GM10248 (cell line): Measurements from ENCODE around the gene EMILIN2.

Experiments
- CTCF ChIA-PET: fragments of 300-600 bp; sonication (Branson Sonifier 250); formaldehyde crosslinking; extraction: SDS; loops from one replicate; lab custom pipeline; 2021; ENCODE audit warnings: antibody characterized with exemption; lab: Yijun Ruan, JAX
- POLR2A ChIA-PET: fragments of 350-650 bp; sonication (Branson Sonifier 250); formaldehyde crosslinking; extraction: SDS; loops from one replicate; lab custom pipeline; 2020; ENCODE audit warnings: antibody characterized with exemption; lab: Yijun Ruan, JAX
- DNase-seq: peaks from one replicate; pipeline ENCODE4 v3.0.0; 2012; ENCODE audit errors: extremely low spot score
- CTCF ChIP-seq: IDR thresholded peaks from 2 replicates; pipeline ENCODE4 v1.5.1; 2012; ENCODE audit warnings: mild to moderate bottlenecking, low read depth; ENCODE audit errors: extremely low read depth, missing control alignments, control extremely low read depth

EMILIN2 gene

GRCh38 chr18:2920027-2920426 is 73.2 kb downstream of the EMILIN2 start:
- DNase-seq = no peak
- ChIA-PET POLR2A (no interaction called here), CTCF (interaction anchor here (1.2 to 1.4 kb wide), 5 partner anchors 10 to 326 kb away, joined by 3 to 4 read pairs (median 3); no protein-coding TSS in a partner anchor)
- TF ChIP-seq CTCF = no peak

GRCh38 chr18:2920546-2921343 is 73.9 kb downstream of the EMILIN2 start:
- POLR2A ChIA-PET = no interaction called here
- CTCF ChIA-PET = interaction anchor here (1.2 to 1.4 kb wide), 5 partner anchors 10 to 326 kb away, joined by 3 to 4 read pairs (median 3); no protein-coding TSS in a partner anchor

GRCh38 chr18:2921778-2922177 is 75.0 kb downstream of the EMILIN2 start:
- ChIA-PET CTCF (no interaction called here), POLR2A (no interaction called here)
- TF ChIP-seq CTCF = no peak
- DNase-seq = no peak

More at GRCh38 chr18:2920546-2921343, 73.9 kb downstream of the EMILIN2 start:
- no peak for TF ChIP-seq CTCF
- DNase-seq = no peak

GRCh38 chr18:2923464-2923863 is 76.7 kb downstream of the EMILIN2 start:
- TF ChIP-seq CTCF = no peak
- no peak for DNase-seq
- POLR2A ChIA-PET = no interaction called here
- CTCF ChIA-PET = interaction anchor here (1.0 to 4.4 kb wide), 10 partner anchors 8 to 374 kb away, joined by 3 to 26 read pairs (median 7); no protein-coding TSS in a partner anchor

- CTCF ChIA-PET = interaction anchor here (0.7 to 4.4 kb wide), 7 partner anchors 9 to 372 kb away, joined by 3 to 26 read pairs (median 9); no protein-coding TSS in a partner anchor
- POLR2A ChIA-PET = no interaction called here
- no peak for DNase-seq
- no peak for TF ChIP-seq CTCF
Observed at GRCh38 chr18:2924920-2925319, 78.1 kb downstream of the EMILIN2 start.

GRCh38 chr18:2926528-2926927 is 79.7 kb downstream of the EMILIN2 start:
- no peak for TF ChIP-seq CTCF
- ChIA-PET POLR2A (no interaction called here), CTCF (interaction anchor here (0.8 to 4.4 kb wide), 3 partner anchors 12 to 225 kb away, joined by 4 to 26 read pairs (median 9); no protein-coding TSS in a partner anchor)
- DNase-seq = no peak
